GM12892 (cell line): Measurements from ENCODE around the gene SULT1A2.
A peak's percentile ranks its signal among the peaks of the same experiment; 100 is the strongest.
"Not testable (repeated sequence)": the region's sequence is repeated elsewhere in the genome, so short reads cannot be mapped to it uniquely, and the experiment has no call there.

Experiments used
- DNase-seq: peaks from one replicate; pipeline ENCODE4 v3.0.0; 2011; ENCODE audit not compliant: insufficient read length
- FAIRE-seq: peaks from 2 replicates; lab custom pipeline; 2011; peaks lifted over from hg19 to GRCh38; lab: Jason Lieb, UNC
- POLR2A ChIP-seq: IDR thresholded peaks from 2 replicates; pipeline ENCODE4 v1.6.1; 2011; ENCODE audit warnings: low read depth, low read length, control low read depth
- POLR2AphosphoS5 ChIP-seq: IDR thresholded peaks from 2 replicates; pipeline ENCODE4 v1.6.1; 2011; ENCODE audit warnings: low read depth, low read length, control low read depth
- TAF1 ChIP-seq: IDR thresholded peaks from 2 replicates; pipeline ENCODE4 v1.6.1; 2011; ENCODE audit warnings: low read depth, mild to moderate bottlenecking, control low read depth, low read length, borderline replicate concordance

Gene SULT1A2

DNA sequence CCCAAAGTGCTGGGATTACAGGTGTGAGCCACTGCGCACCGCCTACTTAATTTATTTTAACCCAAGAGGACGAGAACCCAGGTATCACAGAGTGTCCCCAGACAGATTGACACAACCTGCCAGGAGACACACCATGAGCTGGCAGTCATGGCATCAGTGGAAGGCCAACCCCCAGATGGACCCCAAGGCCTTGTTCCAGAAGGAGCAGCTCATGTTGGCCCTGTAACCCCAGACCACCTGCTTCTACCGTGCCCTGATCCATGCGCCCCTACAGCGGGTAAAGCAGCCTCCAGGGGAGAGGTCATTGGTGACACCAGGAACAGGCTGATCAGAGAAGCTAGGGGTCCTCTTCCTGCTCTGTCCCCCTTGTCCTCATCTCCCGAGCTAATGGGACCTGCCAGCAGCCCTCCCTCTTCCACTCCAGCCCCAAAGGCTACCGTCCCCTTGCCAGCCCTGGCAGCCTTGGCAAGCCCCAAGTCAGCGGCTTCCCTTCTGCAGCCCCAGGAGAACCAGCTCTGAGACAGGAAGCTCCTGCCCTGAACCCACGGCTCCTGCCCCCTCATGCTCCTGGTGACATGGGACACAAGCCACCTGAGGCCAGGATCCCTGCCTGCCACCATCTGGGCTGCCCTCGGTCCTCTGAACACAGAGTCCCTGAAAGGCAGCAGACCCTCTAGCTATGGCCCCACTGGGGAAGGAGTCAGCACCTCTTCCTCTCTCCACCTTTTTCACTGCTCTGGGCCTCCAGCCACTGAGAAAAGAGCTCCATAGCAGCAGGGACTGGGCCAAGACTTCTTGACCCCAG is 6.7 kb upstream of the SULT1A2 start:
- TF ChIP-seq TAF1 (no peak), POLR2AphosphoS5 (no peak), POLR2A (no peak)
- DNase-seq (no peak), FAIRE-seq (no peak)

DNA sequence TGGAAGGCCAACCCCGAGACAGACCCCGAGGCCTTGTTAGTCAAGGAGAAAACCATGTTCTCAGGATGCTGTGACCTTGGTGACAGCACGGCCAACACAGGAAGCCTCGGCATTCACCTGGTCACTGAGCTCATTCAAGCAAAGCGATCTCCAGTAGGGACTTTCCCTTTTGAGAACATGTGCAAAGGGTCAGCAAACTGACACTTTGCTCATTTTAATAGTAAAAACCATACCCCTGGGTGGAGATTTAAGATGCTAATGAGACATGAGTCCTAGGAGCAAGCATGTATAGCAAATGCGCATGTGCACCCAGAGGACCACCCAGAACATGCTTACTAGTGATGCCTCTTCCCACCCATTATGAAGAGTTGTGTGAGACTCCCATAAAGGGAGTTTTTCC is 5.7 kb upstream of the SULT1A2 start:
- DNase-seq, result no peak
- FAIRE-seq, result no peak
- TF ChIP-seq POLR2A (no peak), POLR2AphosphoS5 (no peak), TAF1 (no peak)

DNA sequence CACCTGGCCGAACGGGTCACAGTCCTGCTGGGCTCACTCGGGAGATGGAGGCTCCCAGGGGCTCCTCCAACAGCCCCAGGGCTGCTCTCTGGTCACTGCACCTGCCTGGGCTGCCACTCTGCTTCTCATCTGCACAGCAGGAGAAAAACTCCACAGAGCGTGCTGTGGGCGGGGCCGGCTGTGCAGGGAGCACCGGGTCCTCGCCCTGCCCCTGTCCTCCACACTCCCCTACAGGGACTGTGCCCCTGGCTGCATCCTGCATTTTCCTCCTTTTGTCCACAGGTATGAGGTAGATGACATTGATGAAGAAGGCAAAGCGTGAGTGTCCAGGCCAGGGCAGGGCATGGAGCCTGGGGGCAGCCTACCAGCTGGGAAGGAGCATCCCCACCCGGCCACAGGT is 5.2 kb upstream of the SULT1A2 start:
- not testable (repeated sequence) for FAIRE-seq, DNase-seq

DNA sequence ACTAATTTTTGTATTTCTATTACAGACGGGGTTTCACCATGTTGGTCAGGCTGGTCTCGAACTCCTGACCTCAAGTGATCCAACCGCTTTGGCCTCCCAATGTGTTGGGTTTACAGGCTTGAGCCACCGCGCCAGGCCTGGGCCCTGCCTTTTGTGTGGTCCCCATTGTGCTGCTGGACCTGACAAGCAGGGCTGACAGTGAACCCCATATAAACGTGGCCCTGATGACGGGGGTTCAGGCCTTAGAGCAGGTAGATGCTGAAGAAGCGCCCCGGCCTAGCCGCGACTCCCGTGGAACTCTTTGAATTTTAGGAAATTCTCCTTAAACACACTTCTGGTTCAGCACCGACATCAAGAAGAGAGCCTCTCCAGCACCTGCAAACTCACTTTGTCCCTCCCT is 4.7 kb upstream of the SULT1A2 start:
- not testable (repeated sequence) for FAIRE-seq, DNase-seq

DNA sequence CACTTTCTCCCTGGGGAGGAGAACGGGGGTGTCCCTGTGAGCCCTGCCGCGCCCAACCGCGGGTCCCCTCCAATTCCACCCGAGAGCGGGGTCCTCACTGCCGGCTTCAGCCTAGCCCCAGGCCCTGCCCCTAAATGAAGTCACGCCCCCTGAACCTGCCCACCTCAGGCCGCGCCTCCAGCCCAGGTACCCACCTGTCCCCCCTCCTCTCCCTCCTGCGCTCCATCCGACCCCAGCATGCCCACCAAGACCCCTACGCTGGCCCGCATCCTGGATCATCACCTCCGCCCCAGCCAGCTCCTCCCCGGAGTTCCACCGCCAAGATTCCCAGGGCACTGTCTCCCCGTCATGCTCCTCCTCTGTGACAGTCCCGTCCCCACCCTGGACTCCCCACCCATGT is 4.1 kb upstream of the SULT1A2 start:
- DNase-seq, FAIRE-seq: not testable (repeated sequence)

DNA sequence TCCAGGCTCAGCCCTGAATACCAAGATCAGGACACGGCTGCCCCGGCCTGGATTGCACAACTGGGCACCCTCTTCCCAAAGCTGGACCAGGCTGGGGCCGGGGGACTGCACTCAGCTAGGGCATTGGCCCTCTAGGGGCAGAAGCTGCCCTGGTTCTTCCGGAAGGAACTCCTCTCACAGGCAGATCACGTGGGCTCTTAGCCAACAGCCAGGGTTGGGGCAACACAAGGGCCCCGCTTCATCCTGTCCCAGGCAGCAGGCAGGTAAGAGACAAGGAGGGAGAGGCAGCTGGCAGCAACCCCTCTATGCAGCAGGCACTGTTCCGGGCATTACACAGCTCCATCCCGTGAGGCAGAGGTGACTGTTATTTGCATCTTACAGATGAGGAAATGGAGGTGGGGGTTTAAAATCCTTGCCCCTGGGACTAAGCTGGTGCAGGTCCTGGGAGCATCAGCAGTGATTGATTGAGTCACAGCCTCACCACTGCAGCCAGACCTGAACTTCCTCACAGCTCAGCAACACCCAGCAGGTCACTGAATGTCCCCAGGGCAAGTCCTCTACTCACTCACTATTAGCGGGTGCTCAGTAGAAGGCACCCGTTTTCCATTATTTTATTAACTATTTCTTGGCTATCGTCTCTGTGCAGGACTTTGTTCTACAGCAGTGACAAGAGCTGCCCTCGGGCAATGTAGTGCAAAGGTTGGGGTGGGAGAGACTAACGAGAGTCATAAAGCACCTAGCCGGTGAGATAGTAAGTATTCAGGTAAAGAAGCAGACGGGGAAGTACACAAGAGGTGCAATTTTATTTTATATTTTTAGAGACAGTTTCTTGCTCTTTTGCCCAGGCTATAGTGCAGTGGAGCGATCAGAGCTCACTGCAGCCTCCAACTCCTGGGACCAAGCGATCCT is 2.8 kb upstream of the SULT1A2 start:
- DNase-seq, result not testable (repeated sequence)
- peak; percentile 67 for FAIRE-seq

DNA sequence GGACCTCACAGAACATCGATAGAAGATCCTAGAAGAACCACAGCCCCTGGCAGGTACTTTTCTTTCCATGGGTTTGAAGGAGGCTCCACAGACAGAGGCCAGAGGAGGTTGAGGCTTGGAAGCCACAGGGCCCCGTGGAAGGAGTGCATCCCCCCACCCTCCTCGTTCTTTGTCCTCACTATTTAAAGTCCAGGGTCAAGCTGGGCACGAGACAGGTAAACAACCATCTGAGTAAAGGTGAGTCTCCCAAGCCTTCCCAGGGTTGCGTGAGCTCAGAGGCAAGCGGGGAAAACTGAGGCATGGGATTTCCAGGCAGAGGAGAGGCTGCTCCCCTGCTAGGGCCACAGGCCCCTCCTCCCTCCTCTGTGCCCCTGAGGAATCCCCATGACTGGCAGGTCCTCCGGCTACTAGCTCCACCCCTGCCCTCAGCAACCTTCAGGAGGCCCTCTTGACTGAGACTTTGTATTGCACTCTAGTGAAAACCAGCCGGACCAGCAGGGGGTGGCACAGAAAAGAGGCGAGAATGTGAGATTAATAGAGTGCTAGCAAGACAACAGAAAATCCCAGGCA is 927 bp upstream of the SULT1A2 start:
- FAIRE-seq (no peak), DNase-seq (no peak)
- TF ChIP-seq POLR2AphosphoS5 (no peak), POLR2A (no peak), TAF1 (no peak)

DNA sequence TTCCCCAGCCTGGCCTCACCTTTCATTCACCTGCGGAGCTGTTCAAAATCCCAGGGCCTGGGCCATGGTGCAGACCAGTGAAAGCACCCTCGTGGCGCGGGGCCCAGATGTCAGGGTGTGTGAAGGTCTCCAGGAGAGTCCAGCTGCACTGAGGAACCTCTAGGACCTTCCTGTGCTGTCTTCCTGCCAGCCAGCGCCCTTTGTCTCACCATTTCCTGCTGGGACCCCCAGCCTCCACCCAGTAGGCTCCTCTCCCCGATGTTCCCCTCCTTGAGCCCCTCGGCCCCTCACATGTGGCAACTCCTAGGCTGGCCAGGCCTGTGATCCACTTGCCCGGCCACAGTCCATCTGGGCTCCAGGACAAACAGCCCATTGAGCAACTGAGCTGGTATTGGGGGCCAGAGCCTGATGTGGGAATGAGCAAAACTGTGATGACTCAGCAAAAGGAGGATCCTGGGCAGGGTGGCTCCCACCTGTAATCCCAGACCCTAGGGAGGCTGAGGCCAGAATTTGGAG is 677 bp downstream of the SULT1A2 start:
- FAIRE-seq (no peak), DNase-seq (no peak)
- no peak for TF ChIP-seq POLR2AphosphoS5
- TF ChIP-seq POLR2A, result no peak
- no peak for TF ChIP-seq TAF1

DNA sequence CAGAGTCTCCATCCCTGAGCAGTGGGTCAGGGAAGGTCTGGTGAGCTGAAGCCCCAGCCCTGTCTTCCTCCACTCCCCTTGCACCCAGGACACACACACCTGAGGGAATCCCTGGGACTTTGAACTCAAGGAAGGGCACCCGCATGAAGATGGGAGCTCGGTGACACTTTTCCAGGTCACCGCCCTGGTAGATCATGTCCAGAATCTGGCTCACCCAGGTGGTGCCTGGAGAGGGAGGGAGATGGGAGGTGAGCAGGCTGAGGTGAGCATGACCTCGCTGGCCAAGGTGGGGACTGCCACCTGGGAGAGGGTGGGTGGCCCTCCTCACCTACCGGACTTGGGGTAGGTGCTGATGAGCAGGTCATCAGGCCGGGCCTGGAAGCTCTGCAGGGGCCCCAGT is 1.4 kb downstream of the SULT1A2 start:
- DNase-seq, FAIRE-seq: not testable (repeated sequence)

DNA sequence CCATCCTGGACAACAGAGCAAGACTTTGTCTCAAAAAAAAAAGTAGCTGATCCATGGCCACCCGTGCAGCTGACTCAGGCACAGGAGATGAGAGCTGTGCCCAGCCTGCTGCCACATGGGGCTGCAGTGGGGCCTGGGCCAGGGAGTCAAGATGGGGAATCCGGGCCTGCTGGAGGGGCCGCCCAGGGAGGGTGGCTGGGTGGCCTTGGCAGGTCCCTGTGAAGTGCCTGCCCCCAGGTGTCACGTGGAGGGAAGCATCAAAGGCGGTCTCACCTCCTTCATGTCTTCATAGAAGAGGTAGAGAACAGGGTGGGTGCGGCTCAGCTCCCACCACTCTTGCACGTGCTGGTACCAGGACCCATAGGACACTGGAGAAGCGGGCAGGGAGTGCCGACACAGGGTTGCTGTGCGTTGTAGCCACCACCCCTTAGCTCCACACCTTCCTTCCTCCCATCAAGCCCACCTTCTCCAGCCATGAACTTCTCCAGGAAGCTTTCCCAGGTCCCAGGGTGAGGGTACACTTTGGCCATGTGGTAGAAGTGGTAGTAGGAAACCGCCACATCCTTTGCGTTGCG is 3.8 kb downstream of the SULT1A2 start:
- no peak for FAIRE-seq
- TF ChIP-seq POLR2AphosphoS5, result no peak
- TF ChIP-seq TAF1, result no peak
- no peak for TF ChIP-seq POLR2A
- no peak for DNase-seq

DNA sequence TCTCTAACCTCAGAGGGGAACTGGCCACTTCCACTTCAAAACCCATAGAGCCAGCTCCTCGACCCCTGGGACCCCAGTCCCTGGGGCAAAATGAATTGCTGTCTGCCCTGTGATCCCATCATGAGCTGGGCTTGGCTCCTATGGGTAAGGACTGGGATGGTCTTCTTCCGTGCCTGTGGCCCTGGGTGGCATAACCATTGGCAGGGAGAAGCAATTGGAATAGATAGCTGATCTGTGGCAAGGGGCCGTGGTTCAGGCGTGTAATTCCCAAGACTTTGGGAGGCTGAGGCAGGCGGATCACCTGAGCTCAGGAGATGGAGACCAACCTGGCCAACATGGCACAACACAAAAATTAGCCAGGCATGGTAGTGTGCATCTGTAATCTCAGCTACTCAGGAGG is 4.3 kb downstream of the SULT1A2 start:
- FAIRE-seq (no peak), DNase-seq (no peak)
- TF ChIP-seq POLR2A (no peak), TAF1 (no peak), POLR2AphosphoS5 (no peak)

DNA sequence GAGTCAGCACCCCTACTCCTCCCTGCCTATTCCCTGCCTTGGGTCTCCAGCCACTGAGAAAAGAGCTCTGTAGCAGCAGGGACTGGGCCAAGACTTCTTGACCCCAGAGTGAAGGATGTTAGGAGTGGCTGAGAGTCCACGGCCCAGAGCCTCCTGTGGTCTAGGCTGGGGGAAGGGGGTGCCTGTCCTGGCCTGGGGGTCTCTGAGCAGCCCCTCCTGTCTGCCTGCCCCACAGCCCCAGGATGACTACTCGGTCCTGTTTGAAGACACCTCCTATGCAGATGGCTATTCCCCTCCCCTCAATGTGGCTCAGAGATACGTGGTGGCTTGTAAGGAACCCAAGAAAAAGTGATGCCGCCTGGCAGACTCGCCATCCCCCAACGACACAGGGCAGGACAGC is 5.5 kb downstream of the SULT1A2 start:
- DNase-seq (no peak), FAIRE-seq (no peak)
- no peak for TF ChIP-seq TAF1
- TF ChIP-seq POLR2AphosphoS5, result no peak
- TF ChIP-seq POLR2A, result no peak
